ENCODE results near the gene IFNA8.

IFNA8 gene

GRCh38 chr9:21412107-21412506 is 3.2 kb downstream of the IFNA8 start:
- no peak overlapping the region for H3K4me3 ChIP-seq (ENCODE audit: low read length, poor library complexity, severe bottlenecking)
- TF ChIP-seq EZH2phosphoT487 (IDR thresholded peaks at IDR 0.05; ENCODE audit: borderline replicate concordance) (no peak), CTCF (conservative IDR thresholded peaks at IDR 0.05; ENCODE audit: low read length) (no peak)

GRCh38 chr9:21413151-21413550 is 4.2 kb downstream of the IFNA8 start:
- Histone ChIP-seq H3K4me3 (ENCODE audit: low read length, poor library complexity, severe bottlenecking) (no peak overlapping the region), H3K9ac (ENCODE audit: low read depth, low read length, poor library complexity, severe bottlenecking) (no peak overlapping the region), H3K36me3 (ENCODE audit: insufficient read depth, low read length) (no peaks in the 10 kb centered on the region), H3K9me2 (replicated peaks; ENCODE audit: low read depth, low read length) (no peaks in the 10 kb centered on the region), H3K27me3 (ENCODE audit: insufficient read depth, low read length, poor library complexity, severe bottlenecking) (no peaks in the 10 kb centered on the region), H2AFZ (ENCODE audit: low read length) (peak overlapping the region; percentile 69; the same call in 1 of the 2 replicates), H3K9me3 (ENCODE audit: insufficient read depth, low read depth, low read length) (no peaks in the 10 kb centered on the region), H3K4me2 (ENCODE audit: low read depth, low read length, poor library complexity, severe bottlenecking) (no peak overlapping the region), H4K20me1 (ENCODE audit: insufficient read depth, low read length, poor library complexity, severe bottlenecking) (no peaks in the 10 kb centered on the region), H3K4me1 (ENCODE audit: insufficient read depth, low read length, poor library complexity, severe bottlenecking) (no peaks in the 10 kb centered on the region), H3K79me2 (ENCODE audit: insufficient read depth, low read length) (no peaks in the 10 kb centered on the region), H3F3A (ENCODE audit: low read depth) (no peaks in the 10 kb centered on the region)
- TF ChIP-seq CTCF (conservative IDR thresholded peaks at IDR 0.05; ENCODE audit: low read length) (no peak), EZH2phosphoT487 (IDR thresholded peaks at IDR 0.05; ENCODE audit: borderline replicate concordance) (no peak)

More at GRCh38 chr9:21412107-21412506, 3.2 kb downstream of the IFNA8 start:
- Histone ChIP-seq H3K9ac (ENCODE audit: low read depth, low read length, poor library complexity, severe bottlenecking) (no peak overlapping the region), H3K9me3 (ENCODE audit: insufficient read depth, low read depth, low read length) (no peaks in the 10 kb centered on the region), H3K27me3 (ENCODE audit: insufficient read depth, low read length, poor library complexity, severe bottlenecking) (no peaks in the 10 kb centered on the region), H3K4me2 (ENCODE audit: low read depth, low read length, poor library complexity, severe bottlenecking) (no peak overlapping the region), H3F3A (ENCODE audit: low read depth) (no peaks in the 10 kb centered on the region), H4K20me1 (ENCODE audit: insufficient read depth, low read length, poor library complexity, severe bottlenecking) (no peaks in the 10 kb centered on the region), H3K36me3 (ENCODE audit: insufficient read depth, low read length) (no peaks in the 10 kb centered on the region), H3K79me2 (ENCODE audit: insufficient read depth, low read length) (no peaks in the 10 kb centered on the region), H2AFZ (ENCODE audit: low read length) (no peak overlapping the region), H3K9me2 (replicated peaks; ENCODE audit: low read depth, low read length) (no peaks in the 10 kb centered on the region), H3K4me1 (ENCODE audit: insufficient read depth, low read length, poor library complexity, severe bottlenecking) (no peaks in the 10 kb centered on the region)

- no peak overlapping the region for H3K4me3 ChIP-seq (ENCODE audit: low read length, poor library complexity, severe bottlenecking)
- H3K9me3 ChIP-seq (ENCODE audit: insufficient read depth, low read depth, low read length): no peaks in the 10 kb centered on the region
- no peaks in the 10 kb centered on the region for H3K27me3 ChIP-seq (ENCODE audit: insufficient read depth, low read length, poor library complexity, severe bottlenecking)
- no peaks in the 10 kb centered on the region for H3K9me2 ChIP-seq (replicated peaks; ENCODE audit: low read depth, low read length)
- H3K4me2 ChIP-seq (ENCODE audit: low read depth, low read length, poor library complexity, severe bottlenecking): no peak overlapping the region
- H3K79me2 ChIP-seq (ENCODE audit: insufficient read depth, low read length): no peaks in the 10 kb centered on the region
- no peaks in the 10 kb centered on the region for H3F3A ChIP-seq (ENCODE audit: low read depth)
- no peak overlapping the region for H3K9ac ChIP-seq (ENCODE audit: low read depth, low read length, poor library complexity, severe bottlenecking)
- H3K4me1 ChIP-seq (ENCODE audit: insufficient read depth, low read length, poor library complexity, severe bottlenecking): no peaks in the 10 kb centered on the region
- no peaks in the 10 kb centered on the region for H3K36me3 ChIP-seq (ENCODE audit: insufficient read depth, low read length)
- H2AFZ ChIP-seq (ENCODE audit: low read length): peak overlapping the region; percentile 69
- TF ChIP-seq CTCF (conservative IDR thresholded peaks at IDR 0.05; ENCODE audit: low read length): peak; percentile 53
- no peak for TF ChIP-seq EZH2phosphoT487 (IDR thresholded peaks at IDR 0.05; ENCODE audit: borderline replicate concordance)
- H4K20me1 ChIP-seq (ENCODE audit: insufficient read depth, low read length, poor library complexity, severe bottlenecking): no peaks in the 10 kb centered on the region
Observed at GRCh38 chr9:21413624-21414023, 4.7 kb downstream of the IFNA8 start.

All from Loucy (cell line).